ENCODE measurements around the gene ADCY9. TPM values are rescaled to one million over a fixed set of nuclear protein-coding genes. Genes with fewer than 3 reads are reported as not detected.
"Not testable (repeated sequence)": the region's sequence is repeated elsewhere in the genome, so short reads cannot be mapped to it uniquely, and the experiment has no call there.

Gene ADCY9
- polyA plus RNA-seq, 4 donors, result 8.7 to 10.9 (median 9.4) TPM

DNA sequence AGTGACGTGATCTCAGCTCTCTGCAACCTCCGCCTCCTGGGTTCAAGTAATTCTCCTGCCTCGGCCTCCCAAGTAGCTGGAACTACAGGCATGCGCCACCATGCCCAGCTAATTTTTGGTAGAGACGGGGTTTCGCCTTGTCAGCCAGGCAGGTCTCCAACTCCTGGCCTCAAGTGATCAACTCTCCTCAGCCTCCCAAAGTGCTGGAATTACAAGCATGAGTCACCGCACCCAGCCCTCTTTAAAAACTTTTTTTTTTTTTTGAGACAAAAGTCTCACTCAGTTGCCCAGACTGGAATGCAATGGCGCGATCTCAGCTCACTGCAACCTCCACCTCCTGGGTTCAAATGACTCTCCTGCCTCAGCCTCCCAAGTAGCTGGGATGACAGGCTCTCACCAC is 43.1 kb downstream of the ADCY9 start:
- DNase-seq (ENCODE audit: low read depth in 4 of 4, low spot score in 2 of 4), result not testable (repeated sequence)

DNA sequence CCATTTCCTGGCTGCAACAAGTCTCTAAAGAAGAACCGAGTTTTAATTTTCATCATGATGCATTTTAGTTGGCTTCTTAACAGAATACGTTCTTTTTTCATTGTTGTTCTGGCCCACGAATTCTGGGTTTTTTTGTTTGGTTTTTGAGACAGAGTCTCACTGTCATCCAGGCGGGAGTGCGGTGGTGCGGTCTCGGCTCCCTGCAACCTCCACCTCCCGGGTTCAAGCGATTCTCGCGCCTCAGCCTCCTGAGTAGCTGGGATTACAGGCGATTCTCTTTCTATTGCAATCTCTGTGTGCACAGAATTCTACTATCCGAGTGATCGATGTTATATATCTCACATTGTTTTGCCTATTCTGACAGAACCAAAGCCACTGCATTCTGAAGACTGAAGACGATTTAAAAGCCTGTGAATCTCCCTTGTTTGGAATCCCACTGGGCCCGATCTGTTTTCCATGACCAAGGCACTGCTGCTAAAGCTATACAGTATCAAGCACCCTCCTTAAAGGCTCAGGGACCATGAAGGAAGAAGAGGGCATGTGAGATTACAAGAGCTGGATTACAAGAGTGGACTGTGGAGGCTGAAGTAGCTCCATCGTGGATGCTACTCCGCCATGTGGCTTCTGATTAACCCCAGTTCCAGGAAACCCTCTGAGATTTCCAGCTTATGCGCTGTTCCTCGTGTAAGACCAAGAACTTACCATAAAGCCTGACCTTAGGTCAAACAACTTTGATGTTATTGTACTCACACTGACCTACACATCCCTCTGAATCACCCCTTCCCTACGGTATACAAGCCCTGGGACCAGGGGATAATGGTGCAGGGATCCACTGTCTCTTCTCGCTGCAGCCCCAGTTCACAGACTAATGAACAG is 44.3 kb downstream of the ADCY9 start:
- DNase-seq (ENCODE audit: low read depth in 4 of 4, low spot score in 2 of 4), result no peak

DNA sequence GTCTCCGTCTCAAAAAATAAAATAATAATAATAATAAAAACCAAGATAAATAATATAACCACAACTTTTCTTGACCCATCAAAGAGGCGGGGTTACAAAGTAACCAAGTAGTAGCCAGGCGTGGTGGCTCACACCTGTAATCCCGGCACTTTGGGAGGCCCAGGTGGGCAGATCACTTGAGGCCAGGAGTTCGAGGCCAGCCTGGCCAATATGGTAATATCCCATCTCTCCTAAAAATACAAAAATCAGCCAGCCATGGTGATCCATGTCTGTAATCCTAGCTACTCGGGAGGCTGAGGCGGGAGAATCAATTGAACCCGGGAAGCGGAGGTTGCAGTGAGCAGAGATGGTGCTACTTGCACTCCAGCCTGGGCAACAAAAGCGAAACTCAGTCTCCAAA is 45.3 kb downstream of the ADCY9 start:
- DNase-seq (ENCODE audit: low read depth in 4 of 4, low spot score in 2 of 4), result no peak

DNA sequence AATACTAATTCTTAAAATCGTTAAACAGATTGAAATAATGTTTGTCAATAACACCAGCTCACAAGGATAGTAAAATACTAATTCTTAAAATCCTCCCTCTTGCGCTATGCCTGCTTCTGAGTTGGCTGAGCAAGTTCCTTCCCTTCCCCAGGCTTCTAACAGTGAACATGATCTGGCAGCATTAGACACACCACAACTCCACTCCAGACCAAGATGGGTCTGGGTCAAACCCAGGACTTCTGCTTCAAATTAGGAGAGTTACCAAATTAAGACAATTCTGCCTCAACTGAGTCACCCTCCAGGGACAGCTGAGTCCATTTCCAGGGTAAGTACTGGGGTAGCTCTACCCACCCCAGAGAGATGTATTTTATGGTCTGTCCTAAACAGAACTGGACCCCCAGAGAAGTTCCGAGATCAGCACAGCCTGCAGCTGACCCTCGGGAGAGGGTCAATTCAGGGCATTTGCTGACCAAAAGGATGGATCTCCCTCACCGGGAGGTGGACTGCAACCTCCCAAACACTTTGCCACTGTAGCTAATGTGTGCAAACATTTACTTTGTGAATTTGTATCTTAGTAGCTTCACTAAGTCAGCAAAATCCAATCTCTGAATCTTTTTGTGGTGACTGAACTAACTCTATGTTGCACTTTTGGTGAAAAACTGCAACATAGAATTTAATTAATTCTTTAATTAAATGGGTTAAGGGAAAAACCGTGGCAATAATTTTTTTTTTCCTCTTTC is 48.8 kb downstream of the ADCY9 start:
- no peak for DNase-seq (ENCODE audit: low read depth in 4 of 4, low spot score in 2 of 4)

DNA sequence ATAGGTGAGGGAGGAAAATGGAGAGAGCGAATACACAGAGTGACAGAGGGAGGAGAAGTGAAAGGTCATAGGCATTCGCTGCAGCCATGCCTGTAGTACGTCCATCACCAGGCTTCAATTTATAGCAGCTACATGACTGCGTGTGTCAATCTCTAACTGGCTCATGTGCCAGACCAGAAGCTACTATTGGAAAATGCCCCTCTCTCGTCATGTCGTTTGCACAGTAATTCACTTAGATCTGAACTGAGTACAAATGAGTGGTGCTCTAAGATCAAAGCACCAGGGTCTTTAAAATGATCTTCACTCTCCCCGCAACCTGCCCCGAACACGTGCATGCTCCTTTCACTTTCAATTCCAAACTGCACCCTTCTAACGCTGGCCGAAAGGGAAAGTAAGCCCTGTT is 51.3 kb downstream of the ADCY9 start:
- DNase-seq (ENCODE audit: low read depth in 4 of 4, low spot score in 2 of 4), result no peak

DNA sequence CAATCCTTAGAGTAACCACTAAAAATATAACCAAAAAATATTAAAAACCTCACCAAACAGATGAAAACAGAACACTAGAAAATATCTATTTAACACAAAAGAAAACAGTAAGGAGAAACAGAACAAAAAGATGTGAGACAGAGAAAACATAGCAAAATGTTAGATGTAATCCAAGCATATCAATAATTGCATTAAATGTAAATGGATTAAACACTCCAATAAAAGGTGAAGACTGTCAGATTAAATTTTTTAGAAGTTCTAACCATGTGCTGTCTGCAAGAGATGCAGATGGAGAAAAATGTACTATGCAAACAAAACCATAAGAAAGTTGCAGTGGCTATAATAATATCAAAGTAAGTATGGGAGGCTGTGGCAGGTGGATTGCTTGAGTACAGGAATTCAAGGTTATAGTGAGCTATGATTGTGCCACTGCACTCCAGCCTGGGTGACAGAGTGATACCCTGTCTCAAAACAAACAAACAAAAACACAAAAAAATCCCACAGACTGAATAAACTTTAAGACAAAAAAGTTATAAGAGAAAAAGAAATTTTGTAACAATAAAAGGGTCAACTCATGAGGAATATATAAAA is 53.9 kb downstream of the ADCY9 start:
- no peak for DNase-seq (ENCODE audit: low read depth in 4 of 4, low spot score in 2 of 4)

DNA sequence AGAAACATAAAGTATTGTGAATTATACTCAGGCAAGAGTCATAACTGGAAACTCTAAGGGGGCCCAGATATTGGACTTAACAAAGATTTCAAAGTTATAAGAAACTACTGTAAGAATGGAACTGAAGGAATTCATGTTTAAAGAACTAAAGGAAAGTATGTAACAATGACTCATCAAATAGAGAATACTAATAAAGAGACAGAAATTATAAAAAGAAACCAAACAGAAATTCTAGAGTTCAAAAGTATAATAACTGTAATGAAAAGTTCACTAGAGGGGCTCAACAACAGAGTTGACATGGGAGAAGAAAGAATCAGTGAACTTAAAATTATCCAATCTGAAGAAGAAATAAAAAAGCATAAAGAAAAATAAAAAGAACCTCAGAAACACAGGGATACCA is 55.4 kb downstream of the ADCY9 start:
- no peak for DNase-seq (ENCODE audit: low read depth in 4 of 4, low spot score in 2 of 4)

DNA sequence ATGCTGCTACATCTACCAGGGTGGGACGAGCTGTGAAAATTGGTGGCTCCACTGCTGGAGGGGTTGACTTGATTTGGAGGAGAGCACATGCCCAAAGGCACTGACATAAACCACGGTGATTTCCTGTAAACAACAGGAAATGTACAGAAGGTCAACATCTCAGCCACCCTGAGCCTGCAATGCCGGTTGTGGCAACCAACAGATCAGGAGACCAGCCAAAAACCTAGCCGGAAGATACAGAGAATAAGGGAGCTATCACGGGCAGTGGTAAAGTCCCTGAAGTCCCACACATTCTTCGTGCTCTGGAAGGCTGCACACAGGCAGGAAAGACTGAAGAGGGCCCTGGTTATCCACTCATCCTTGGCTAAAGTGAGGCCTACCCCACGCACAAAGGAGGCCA is 56.2 kb downstream of the ADCY9 start:
- DNase-seq (ENCODE audit: low read depth in 4 of 4, low spot score in 2 of 4), result no peak

DNA sequence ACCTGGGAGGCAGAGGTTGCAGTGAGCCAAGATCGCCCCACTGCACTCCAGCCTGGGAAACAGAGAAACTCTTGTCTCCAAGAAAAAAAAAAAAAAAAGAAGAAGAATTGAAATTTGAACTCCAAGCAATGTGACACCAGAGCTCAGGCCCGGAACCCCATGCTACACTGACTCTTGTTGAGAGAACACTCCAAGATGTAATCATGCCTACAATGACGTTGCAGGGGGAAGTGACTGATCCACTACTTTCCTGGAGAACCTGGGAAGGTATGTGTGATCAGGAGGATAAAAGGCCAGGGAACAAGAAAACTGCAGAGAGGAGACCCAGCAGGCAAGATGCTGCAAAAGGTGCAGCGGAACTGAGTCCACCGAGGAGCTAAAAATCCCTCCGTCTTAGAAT is 57.9 kb downstream of the ADCY9 start:
- DNase-seq (ENCODE audit: low read depth in 4 of 4, low spot score in 2 of 4), result no peak

DNA sequence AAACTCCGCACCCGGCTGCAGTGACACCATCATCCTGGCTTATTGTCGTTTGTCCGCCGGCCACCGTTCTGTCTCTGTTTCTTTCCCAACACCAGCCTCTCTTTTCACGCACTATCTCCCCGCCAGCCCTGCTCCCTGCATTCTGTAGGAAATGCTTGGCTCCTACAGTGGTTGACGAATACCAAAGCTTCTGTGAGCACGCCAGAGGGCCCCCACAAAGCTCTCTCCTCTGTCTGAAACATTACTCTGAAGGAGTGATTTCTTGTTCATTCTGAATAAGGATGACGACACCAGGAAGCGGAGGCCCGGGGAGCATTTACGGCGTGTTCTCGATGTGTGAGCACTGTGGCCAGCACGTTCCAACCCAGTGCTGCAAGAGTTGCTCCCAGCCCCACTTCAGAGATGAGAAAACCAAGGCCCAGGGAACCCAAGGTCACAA is 58.8 kb downstream of the ADCY9 start:
- DNase-seq (ENCODE audit: low read depth in 4 of 4, low spot score in 2 of 4), result no peak

DNA sequence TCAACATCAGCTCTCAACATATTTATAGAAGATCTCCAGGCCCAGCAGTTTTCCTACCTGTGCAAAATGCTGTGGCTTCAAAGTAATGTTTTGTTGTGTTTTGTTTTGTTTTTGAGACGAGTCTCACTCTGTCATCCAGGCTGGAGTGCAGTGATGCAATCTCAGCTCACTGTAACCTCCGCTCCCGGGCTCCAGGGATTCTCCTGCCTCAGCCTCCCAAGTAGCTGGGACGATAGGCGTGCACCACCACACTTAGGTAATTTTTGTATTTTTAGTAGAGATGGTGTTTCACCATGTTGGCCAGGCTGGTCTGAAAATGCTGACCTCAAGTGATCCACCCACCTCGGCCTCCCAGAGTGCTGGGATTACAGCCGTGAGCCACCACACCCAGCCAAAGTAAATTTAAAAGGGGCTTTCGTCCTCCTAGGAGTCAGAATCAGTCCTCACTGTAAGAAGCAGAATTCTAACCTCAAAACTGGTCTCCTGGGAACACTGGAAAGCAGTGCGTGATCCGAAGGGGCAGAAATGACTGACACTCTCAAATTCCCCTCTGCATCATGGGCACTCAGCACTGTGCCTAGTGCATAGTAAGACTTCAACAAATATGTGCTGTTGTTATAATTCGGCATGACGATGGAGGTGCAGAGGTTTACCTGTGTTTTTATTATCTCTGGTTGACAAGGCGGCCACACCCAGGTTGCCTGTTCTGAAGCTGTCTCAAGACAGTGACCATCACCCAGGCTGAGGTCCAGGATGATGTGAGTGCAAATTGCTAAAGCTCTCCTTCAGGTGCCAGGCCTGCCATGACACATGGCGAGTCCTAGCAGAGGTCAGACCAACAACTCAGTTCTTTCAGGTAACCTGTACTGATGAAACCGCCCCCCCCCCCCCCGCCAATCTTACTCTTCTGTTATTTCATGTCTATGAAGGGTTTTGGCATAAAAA is 59.8 kb downstream of the ADCY9 start:
- no peak for DNase-seq (ENCODE audit: low read depth in 4 of 4, low spot score in 2 of 4)

DNA sequence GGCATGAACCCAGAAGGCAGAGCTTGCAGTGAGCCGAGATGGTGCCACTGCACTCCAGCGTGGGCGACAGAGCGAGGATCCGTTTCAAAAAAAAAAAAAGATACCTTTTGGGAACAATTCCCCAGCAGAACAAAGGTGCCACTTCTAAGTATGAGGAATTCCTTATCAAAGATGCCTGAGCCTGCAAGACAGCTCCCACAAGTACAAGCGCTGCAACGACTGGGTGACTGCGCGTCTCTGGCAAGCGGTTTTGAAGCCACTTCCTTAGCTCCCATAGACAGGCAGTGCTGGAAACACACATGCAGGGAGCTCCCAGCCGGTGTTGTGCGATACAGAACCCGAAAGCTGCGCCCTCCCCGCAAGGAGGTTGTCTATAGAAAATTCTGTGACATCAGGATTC is 60.5 kb downstream of the ADCY9 start:
- no peak for DNase-seq (ENCODE audit: low read depth in 4 of 4, low spot score in 2 of 4)

DNA sequence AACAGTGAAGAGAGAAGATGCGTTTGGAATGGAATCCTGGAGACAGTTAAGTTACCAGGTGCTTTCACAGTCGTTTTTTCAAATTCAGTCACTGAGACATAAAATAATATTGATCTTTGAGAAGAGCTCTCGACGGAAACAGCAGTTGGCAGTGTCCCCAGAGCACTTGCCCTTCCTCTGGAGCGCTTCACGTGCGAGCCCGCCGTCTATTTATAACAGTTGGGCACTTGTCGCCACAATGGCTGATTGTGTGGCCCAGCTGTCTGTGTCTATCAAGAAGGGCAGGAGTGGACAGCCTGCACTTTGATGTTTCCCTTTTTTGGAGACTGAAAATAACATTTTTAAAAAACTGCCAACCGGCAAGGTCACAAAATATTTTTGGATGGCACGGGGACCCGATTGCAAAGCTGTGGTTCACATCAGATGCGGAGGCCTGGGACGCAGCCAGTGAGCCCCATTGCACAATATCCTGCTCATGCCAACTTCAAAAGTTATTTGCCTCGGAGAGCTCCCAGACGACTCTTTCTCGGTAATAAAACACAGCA is 62.9 kb downstream of the ADCY9 start:
- no peak for DNase-seq (ENCODE audit: low read depth in 4 of 4, low spot score in 2 of 4)

DNA sequence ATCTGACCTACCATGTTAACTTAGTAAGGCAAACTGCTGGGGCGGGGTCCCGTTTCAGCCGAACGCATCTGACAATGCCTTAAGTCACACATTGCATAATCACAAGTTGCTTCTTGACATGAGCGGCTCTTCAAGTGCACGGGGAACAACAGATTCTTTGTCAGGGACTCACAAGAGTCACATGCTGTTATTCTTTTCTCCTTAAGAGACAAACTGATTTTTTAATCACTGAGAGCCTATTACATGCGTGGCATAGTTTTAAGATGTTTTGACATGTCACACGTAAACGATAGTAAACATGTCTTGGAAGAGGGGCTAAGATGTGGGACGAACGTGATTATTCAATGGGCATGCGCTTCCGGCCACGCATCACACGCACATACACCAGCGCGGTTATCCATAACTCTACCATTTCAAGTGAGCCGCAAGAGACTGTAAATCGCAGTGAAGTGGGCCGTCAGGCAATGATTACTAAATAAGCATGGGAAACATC is 63.4 kb downstream of the ADCY9 start:
- no peak for DNase-seq (ENCODE audit: low read depth in 4 of 4, low spot score in 2 of 4)

DNA sequence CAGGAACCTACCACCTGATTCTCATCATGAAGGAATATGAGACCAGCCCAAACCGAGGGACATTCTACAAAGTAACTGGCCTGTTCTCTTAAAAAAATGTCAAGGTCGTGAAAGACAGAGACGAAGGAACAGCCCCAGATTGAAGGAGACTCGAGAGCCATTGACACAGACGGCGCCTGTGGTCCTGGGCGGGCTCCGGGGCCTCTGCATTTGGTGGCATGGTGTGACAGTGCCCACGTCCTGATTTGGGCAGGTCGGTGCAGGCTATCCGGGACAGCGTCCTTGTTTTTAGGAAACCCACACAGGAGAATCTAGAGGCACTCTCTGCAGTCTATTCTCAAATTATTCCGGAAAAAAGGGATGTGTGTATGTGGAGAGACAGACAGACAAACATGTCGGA is 64.1 kb downstream of the ADCY9 start:
- no peak for DNase-seq (ENCODE audit: low read depth in 4 of 4, low spot score in 2 of 4)

DNA sequence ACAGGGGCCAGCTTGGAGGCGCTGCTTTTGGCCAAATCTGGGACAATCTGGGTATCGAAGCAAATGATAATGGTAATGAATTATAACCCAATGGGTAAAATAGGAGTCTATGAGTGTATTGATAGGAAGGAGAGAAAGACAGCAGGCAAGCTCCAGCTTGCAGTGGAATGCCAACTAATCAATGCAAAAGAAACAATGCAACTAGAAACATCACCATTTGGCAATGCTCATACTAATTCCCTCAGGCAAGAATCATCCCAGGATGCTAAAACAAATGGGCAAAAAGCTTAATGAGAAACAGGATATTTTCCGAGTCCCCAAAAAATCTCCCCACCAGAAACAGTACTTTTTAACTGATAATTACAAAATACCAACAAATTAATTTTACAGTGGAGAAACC is 64.7 kb downstream of the ADCY9 start:
- DNase-seq (ENCODE audit: low read depth in 4 of 4, low spot score in 2 of 4), result no peak

DNA sequence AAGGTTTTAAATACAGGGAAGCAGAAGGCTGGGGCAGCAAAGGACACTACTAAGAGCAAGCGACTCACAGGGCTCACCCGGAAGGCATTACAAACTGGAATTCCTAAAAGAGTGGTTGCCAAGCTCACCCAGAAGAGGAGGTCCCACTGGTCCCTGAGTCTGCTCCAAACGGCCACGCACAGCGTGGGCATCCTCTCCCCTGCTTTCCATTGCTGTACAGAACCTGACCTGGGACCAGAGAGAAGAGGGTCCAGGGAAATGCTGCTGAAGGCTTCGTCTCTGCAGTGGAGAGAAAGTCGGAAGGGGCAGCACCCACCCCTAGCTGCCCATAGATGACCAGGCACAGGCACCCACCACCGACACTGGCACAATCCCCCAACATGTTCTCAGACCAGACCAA is 67.2 kb downstream of the ADCY9 start:
- no peak for DNase-seq (ENCODE audit: low read depth in 4 of 4, low spot score in 2 of 4)

DNA sequence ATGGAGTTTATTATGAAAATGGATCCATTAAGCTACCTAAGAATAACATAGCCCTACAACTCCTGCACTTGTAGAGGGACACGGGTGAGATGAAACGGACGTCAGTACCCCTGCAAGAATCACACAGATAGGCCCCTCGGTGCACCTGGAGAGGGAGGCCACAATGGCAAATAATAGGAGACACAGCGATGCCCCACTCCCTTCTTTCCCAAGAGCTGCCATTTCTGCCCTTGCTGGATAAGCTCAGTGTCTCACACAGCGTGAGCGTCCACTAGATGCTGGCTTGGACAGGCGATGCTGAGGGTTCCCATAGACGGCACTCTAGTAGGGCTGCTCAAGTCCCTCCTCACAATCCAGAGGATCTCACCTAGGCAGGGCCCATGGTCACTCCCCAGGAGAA is 67.8 kb downstream of the ADCY9 start:
- DNase-seq (ENCODE audit: low read depth in 4 of 4, low spot score in 2 of 4), result no peak

DNA sequence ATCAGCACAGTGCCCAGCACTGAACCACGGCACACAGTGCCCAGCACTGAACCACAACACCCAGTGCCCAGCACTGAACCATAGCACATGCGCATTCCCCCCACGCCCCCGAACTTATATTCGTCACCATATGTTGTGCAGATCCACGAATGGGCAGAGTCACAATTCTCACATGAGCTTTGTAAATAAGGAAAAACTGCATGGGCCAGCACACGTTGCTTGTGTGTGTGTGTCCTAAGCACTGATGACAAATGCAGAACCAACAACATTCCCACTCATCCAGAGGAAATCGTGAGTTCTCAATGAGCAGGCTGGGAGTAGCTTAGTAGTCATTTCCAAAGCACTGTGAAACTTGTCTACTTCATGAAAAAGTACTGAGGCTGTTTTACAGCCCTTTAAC is 70.0 kb downstream of the ADCY9 start:
- no peak for DNase-seq (ENCODE audit: low read depth in 4 of 4, low spot score in 2 of 4)

DNA sequence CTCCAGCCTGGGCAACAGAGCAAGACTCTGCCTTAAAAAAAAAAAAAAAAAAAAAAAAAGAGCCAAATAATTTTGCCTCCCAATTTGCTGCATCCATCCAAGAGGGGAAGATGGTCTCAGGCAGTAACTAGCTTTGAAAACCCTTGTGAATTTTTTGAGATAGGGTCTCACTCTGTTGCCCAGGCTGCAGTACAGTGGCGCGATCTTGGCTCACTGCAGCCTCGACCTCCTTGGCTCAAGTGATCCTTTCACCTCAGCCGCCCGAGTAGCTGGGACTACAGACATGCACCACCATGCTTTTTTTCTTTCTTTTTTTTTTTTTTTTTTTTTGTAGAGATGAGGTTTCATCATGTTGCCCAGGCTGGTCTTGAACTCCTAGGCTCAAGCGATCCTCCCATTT is 70.7 kb downstream of the ADCY9 start:
- not testable (repeated sequence) for DNase-seq (ENCODE audit: low read depth in 4 of 4, low spot score in 2 of 4)
